ENCODE results near the gene ALDH1L1.

ALDH1L1 gene

DNA sequence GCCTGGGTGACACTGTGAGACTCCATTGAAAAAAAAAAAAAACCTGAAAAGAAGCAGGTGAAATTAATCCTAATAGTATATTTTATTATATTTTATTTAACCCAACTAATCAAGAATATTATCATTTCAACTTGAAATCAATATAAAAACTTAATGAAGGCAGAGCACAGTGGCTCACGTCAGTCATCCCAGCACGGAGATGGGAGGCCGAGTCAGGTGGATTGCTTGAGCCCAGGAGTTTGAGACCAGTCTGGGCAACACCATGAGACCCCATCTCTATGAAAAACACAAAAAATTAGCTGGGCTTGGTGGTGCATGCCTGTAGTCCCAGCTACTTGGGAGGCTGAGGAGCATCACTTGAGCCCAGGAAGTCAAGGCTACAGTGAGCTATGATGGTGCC lies 63.2 kb downstream of the ALDH1L1 start:
- DNase-seq, result no peak

DNA sequence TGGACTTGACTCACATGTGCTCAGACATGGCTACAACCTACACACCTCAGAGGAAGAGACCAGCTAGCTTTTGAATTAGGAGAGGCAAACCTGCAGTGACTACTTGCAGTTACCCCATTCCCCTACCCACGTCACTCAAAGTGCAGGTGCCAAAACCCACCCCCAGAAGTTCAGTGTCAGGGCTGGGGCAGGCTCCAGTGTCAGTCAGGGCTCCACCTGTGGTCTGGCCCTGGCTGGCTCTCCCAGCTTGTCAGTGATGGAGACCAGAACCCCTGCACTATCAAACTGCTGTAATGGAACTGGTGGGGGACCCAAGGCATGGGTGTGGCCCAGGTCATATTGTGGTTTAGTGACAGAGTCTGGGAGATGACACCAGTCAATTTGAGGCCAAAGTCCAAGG lies 63.9 kb downstream of the ALDH1L1 start:
- DNase-seq, result no peak

DNA sequence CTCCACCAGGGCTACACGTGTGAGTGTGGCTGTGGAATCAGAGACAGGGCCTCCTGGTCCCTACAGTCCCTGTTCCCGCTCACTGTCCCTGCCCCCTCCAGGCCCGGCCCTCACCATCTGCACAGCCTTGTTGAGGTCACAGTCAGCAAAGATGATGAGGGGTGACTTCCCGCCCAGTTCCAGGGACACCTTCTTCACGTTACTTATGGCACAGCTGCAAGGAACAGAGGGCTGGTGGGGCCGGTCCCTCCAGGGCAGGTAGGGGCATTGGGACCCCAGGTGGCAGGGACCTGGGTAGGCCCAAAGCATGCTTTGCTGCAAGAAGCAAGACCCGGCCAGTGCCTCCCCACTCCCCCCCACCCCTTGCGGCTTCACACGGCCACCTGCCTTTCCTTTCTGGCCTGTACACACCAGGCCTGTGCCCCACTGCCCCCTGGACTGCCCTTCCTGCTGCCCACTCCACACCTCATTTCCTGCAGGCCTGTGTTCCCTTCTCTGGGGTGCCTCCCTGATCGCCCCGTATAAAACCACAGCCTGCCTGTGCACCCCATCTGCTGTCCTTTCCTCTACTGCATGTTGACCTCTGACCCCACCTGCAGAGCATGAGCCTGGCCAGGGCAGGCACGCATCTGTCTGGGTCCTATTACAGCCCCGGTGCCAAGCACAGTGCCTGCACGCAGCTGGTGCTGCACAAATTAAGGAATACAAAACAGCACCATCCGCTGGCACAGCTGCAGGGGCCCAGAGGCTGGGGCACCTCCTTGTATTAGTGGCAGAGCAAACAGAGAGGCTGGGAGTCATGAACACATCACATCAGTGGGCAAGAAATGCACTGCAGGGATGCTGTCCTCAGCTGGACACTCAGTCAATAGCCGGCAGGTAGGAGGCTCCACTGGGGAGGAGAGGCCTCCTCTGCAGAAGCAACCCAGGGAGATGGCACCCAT lies 65.7 kb downstream of the ALDH1L1 start:
- no peak for DNase-seq

DNA sequence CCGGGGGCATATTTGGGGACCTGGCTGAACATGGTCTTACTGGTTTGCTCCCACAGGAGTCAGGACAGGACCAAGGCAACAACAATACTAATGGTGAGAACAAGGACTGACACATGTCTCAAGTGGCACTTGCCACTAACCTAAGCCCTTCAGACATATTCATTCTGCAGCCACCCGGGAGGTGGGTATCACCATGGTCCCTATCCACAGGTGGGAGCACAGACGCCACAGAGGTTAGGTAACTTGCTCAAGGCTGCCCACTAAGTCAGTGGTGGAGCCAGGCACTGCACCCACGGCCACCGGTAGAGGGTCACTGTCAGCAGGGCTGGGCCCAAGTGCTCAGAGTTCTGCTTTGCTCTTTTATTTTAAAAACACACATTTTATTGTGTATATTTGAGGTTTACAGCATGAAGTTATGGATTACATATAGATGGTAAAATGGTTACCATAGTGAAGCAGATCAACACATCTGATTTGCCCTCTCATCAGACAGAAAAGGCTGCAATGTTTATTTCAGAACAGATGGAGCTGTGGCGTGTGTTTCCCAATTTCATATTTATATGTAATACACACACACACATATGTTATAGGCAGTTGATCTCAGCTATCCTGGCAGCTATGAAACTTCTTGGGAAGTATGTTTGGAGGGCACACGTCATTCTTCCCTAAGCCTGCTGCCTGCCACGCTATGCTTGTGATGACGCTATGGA lies 66.5 kb downstream of the ALDH1L1 start:
- no peak for DNase-seq

DNA sequence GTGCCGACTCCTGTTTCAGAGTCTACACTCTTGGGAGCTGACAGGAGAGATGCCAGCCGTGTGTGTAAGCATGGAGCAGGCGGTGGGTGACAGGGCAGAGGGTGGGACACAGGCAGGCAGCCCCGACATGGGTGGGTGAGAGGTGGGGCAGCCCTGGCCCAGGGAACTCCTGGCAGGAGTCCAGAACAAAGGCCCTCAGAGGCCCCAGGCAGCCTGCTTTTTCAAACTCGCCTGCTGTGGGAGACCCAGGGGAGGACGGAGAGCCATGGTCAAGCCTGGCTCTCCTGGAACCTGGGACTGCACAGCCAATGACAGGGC lies 67.2 kb downstream of the ALDH1L1 start:
- DNase-seq, result no peak

DNA sequence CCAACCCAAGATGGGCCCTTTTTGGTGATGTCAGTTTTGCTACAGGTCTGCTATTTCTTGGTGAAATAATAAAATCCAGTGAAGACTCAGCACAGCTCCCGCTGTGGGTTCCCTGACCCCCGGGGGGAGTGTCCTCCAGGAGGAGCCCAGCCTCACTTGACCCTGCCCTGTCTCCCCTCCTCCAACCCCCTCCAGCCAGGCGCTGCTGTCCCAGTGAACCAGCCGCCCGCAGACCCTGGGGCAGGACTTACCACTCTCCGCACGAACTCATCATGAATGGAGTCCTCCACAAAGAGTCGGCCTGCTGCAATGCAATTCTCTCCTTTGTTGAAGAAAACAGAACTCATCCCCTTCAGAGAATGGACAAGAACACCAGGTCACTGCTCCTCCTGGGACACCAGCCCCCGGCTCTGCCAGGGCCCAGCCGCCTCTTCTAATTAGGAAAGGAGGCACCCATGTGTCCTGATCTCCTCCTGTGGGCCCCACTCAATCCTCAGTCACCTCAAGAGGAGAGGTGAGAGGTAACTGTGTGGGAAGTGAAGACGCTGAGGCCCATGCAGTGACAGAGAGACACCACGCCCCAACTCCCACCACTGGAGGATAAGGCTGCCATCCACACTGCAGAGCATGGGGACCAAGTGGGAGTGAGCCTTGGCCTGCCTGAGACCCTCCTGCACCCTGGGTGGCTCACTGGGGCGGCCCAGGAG lies 67.7 kb downstream of the ALDH1L1 start:
- no peak for DNase-seq

DNA sequence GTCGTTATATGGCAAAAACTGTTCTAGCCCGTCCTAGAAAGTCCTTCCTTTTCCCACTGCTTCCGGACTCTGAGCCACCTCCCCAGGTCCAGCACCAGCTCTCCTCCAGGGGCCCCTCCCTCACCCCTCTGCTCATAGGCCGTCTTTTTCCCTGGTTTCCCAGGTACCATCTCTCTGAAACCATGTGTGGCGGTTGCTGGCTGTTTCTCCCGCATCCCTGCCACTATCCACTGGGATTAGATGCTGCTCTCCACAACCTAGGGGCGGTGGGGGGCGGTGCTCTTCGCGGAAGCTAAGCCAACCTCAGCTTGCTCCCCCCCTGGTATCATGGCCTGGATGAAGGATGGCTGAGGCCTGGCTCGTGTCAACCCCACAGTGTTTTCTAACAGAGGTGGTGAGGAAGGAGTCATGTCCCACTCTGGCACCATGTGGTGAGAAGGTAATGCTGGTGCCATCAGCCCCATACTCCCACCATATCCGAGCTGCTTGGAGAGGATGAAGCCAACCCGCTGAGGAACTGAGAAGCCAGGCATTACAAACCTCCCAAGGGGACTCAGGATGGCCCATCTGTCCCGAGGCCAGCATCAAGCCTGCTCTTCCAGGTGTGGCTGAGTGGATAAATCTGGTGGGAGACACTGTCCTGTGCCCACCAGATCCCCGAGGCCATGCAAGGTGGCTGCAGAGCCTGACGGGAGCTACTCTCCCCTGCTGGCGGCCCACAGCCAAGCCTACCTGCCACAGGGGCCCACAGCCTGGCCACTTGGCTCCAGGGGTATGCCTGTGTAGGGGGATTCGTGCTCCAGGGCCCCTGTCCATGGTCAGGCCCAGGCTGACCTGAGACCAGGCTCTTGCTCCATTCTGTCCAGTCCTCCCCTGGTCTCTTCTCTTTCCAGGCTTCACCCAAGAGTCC lies 68.6 kb downstream of the ALDH1L1 start:
- DNase-seq, result no peak

DNA sequence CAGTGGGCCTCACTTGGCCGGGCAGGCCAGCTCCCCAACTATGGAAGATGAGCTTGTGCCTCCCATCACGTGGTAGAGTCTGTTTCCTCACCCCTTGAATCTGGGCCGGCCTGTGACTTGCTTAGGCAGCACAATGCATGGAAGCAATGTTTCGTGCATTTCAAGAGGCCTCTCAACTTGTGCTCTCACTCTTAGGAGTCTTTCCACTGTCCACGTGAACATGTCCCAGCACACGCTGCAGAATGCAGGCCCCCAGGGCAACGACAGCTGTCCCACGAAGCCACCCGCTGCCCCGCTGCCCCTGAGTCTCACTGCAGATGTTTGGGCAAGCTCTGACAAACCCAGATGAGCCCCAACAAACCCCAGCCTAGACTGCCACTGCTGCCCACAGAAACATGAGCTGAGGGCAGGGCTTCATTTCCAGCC lies 69.2 kb downstream of the ALDH1L1 start:
- no peak for DNase-seq

DNA sequence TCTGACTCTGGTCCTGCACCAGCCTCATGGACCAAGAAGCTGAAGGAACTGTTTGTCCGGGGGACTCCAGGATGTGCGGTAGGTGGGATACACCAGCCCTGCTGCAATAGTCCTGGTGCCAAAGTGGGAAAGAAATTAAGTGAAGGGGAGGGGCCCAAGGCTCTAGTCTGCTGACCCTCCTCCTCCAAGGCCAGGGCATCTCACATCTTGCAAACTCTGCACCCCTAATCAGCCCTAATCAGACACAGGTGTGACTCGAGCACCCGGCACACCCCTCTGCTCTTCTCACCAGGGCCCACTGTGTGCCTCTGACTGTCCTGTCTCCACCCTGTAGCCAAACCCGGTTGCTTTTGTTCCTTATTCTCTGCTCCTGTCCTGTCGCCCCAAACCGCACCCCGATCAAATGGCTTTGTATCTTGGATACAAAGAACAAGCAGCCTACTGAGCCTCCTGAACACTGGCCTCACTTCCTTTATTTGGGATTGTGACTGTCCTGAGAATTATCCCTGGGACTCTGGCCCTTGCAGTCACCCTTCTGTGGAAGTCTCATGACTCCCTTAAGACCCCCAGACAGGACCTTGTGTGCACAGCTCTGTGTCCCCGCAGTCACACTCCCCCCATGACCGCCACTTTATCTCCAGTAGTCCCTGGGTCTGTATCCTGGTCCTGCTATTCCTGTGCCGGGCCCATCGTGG lies 69.8 kb downstream of the ALDH1L1 start:
- DNase-seq, result no peak

DNA sequence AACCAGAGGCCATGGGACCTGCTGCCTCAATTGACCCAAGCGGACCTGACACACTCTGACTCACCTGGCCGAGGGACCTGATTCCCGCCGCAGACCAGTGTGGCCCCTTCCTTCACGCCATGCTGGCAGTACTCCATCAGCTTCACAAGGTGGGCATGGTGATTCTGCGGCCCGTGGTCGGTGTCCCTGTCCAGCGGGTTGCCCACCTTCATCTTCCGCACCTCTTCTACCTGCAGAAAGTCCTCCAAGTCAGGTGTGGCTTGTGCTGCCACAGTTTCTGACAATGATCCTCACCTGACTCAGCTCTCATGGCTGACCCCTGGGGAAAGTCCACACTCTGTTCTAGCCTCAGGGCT lies 70.5 kb downstream of the ALDH1L1 start:
- DNase-seq, result no peak

DNA sequence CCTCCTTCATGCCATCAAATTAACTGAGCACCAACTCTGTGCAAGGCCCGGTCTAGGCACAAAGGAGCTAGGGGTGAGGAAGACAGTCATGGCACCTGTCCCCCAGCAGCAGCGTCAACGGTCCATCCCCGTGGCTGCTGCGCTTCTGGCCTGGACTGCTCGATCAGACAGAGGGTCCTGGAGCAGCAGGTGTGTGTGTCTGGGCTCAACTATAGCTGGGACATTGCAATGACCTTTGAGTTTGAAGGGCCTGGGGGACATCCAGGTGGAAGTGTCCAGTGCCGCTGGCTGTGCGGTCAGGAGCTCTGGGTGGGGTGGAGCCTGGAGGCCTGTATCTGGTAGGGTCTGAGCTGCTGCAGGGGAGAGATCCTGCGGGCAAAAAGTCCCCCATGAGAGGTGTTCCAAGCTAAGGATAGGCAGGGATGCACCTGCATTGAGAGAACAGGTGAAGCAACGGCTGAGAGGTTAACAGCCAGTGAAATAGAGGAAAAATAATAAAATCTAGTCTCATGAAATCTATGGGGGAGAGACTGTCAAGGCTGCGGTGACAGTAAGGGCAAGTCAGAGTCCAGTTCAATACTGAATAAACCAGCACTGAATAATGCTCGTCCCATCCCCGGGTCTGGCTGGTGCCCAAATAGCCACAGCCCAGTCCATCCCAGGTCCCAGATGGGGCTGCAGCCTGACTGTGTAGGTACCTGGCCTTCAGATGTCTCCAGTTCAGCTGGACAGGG lies 71.1 kb downstream of the ALDH1L1 start:
- DNase-seq, result no peak

DNA sequence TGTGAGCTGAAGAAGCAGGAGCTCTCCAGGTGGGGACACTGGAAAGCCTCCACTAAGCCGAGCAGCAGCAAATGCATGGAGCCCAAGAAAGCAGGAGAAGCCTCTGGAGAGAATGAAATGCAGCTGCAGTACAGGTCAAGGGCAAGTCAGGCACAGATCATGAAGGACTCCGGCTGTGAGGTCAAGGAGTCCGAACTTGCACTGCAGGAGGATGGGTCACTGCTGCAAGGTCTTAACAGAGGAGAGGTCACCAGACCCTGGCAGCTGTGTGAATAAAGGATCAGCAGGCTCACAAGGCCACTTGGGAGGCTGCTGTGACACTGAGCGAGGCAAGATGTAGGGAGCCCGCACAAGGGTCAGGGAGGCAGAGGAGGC lies 71.7 kb downstream of the ALDH1L1 start:
- DNase-seq, result no peak

DNA sequence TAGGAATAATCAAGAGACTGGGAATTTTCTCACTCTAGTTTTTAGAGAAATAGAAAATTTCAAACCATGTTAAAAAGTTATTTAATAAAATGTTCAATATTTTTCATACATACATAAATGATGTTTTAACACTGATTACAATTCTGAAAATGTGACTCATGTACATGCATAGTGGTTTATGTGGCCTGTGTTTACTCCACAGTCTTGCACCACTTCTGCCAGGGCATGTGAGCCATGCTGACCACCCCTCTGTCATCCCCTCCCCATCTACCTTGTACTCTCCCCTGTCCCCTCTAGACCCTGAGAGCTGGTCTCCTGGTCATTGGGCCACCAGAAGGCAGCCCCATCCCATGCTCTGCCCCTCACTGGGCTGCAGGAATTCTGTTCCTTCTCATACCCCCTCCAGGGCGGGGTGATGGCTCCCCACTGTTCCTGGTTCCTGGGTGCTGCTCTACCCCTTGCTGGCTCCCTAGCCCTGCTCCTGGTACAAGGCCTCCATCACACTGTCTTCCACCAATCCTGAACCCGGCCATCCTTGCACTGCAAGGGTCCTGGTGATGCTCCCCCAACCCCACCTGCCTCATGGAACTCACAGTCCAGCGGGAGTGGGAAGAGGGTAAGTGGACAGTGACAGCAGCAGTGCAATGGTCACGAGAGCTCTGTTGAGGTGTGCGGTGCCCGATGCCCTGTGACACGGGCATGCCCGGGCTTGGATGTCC lies 72.3 kb downstream of the ALDH1L1 start:
- no peak for DNase-seq

DNA sequence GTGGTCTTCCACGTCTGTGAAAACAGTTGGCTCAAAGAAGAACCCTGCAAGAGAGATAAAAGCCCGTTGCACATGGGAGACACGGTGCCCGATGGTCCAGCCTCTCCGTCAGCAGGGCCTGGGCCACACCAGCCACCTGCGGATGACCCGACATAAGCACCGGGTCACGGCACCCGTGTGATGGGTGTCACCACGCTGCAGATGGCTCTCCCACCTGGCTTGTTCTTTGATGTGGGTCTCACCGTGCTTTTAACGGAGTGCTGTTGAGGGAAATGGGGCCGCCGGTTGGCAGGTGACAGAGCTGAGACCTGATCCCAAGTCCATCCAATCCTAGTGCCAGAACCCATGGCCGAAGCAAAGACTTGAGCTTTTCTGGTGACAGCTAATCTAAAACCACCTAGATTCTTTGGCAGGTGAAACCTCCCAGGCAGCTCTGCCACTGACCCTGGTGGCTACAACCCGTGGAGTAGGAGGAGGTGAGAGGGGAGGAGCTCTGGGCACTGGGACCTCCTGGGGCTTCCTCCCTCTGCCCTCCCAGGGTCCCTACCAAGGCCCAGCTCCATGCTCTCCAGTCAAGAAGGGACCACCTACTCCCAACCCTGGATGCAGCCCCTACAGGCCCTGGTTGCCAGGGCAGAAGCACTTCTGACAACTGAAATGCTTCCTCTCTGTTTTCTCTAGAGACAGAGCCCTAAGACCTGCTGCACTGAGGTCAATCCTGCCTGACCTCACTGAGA lies 73.0 kb downstream of the ALDH1L1 start:
- DNase-seq, result no peak

DNA sequence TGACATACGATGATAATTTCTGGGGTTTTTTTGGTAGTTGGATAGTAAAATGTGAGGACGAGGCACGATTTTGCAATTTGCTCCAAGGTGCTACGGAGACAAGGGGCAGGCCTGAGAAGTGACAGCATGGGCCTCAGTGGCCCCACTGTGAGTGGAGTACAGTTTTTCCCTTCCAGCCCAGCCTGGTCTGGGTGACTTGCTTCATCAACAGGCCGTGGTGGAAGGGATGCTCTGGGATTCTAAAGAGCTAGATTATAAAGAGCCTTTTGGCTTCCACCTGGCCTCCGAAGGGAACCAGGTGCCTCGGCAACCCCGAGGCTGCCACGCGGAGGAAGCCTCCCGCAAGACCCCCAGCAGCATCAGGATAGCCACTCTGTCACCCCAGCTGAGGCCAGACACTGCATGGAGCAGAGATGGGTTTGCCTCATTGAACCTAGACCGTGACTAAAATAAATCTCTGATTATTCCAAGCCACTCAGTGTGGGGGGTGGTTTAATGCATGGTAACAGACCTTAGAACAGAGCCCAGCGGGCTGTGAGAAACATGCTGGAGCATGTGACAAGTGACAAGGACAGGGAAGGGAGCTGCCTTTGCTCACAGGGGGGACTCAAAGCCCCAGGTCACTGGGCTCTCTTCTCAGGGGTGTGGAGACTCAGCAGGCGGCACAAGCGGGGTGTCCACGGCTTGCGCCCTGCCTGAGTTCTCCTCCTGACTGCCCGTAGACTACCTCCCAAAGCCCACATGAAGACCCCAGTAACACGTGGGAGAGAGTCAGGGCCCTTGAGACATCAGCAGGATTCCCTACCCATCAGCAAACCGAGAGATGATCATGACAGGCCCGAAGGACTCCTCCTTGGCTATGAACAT lies 73.8 kb downstream of the ALDH1L1 start:
- DNase-seq, result no peak

DNA sequence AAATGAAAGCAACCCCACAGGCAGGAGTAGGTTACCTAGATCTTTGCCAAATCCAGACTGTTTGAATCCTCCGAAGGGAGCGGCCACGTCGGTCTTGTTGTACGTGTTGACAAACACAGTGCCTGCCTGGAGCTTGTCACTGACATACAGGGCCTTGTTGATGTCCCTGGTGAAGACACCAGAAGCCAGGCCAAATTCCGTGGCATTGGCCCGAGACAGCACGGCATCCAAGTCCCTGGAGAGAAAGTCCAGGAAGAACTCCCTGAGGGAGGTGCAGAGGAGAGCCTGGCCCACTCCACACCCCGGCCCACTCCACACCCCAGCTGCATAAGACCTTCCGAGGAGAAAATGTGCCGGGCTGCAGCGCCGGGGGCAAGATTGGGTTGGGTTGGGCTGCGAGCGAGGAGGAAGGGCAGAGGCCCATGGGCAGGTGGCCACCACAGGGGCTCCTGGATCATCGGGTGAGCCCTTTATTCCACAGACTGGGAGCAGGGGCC lies 74.6 kb downstream of the ALDH1L1 start:
- DNase-seq, result no peak

DNA sequence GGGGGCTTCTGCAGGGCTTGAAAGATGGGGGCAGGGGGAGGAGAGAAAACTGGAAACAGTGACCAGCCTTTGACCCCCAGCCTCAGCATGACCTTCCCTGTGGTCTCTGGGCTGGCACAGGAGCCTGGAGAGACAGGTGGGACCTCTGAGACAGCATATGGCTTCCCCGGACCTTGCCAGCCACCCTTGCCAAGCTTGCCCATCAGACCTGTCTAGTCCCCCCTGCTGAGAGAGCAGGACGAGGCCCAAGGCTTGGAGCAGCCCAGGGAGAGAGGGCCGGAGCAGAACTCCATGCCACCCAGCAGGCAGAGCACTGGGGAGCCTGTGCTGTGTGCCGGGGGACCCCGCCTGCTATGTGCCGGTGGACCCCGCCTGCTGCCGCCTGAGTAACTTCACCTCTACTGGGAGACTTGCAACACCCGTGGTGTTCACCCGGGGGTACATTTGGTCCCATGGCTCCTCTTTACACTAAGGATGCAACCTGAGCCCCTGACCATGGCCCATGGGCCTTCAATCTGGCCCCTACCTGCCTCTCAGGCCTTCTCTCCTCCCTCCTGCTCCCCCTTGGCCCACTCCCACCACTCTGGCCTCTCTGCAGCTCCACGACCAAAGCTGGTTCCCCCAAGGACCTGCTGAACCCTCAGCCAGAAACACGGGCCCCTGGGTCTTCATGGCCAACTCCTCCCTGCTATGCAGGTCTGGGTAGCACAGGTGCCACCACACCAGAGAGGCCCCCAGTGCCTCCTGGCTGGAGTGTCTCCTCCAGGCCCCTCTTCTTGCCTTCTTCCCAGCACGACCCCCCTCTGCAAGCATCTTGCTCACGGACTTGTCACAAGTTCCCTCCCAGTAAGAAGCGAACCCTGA lies 75.4 kb downstream of the ALDH1L1 start:
- no peak for DNase-seq

All from NCI-H524 treated with DMSO at 0.1 percent for 48 hours (cell line).